Spinal cord (tissue), 10 donors: ENCODE data around the gene KCNS3. TPM values are rescaled to one million over a fixed set of nuclear protein-coding genes. Genes with fewer than 3 reads are reported as not detected.
A peak's percentile ranks its signal among the peaks of the same experiment; 100 is the strongest.

Source experiments
- DNase-seq, 6 donors: peaks; one replicate each; pipeline versions ENCODE4 v3.0.0 to v3.0.0-alpha.2; 2013 to 2015; ENCODE audit warnings: low spot score in 6 of 6, low read depth in 4 of 6
- H3K27ac ChIP-seq: one replicate; pipeline ENCODE4 v1.5.1; 2013; ENCODE audit warnings: low read depth, low read length, control low read depth
- H3K27me3 ChIP-seq: one replicate; pipeline ENCODE4 v1.6.1; 2013; ENCODE audit warnings: low read length; ENCODE audit not compliant: control insufficient read depth, insufficient read depth
- H3K36me3 ChIP-seq: one replicate; pipeline ENCODE4 v1.6.1; 2013; ENCODE audit warnings: low read length; ENCODE audit not compliant: control insufficient read depth, insufficient read depth
- H3K4me1 ChIP-seq: one replicate; pipeline ENCODE4 v1.6.1; 2013; ENCODE audit warnings: low read length; ENCODE audit not compliant: control insufficient read depth, insufficient read depth
- H3K4me3 ChIP-seq: one replicate; pipeline ENCODE4 v1.5.1; 2013; ENCODE audit warnings: low read depth, low read length, control low read depth
- H3K9me3 ChIP-seq: one replicate; pipeline ENCODE4 v1.6.1; 2013; ENCODE audit warnings: low read length; ENCODE audit not compliant: control insufficient read depth, insufficient read depth
- WGBS: methylation state at CpG from one replicate; pipeline ENCODE4 v1.1.5; 2013; ENCODE audit warnings: missing lambda C conversion rate; ENCODE audit not compliant: insufficient coverage; 5-methylcytosine and 5-hydroxymethylcytosine counted together
- polyA plus RNA-seq, 2 donors: library from polyadenylated mRNA; unstranded; fragments of 120-200 nt; gene quantifications; one replicate each; pipeline ENCODE4 v1.2.1, GENCODE V29; 2013; ENCODE audit not compliant: insufficient read length in 2 of 2
- total RNA-seq, 2 donors: library from RNA; depleted of rRNA in 1 of 2; stranded (reverse); fragments of 120-200 nt in 1 of 2; fragments of >200 nt in 1 of 2; gene quantifications; one replicate each; pipeline versions ENCODE4 v1.2.3 to v1.2.4, GENCODE V29; 2013 to 2014
- donor health status: healthy.

The KCNS3 gene
- total and polyA plus RNA-seq, 4 donors: 11.6 to 28.5 (median 21.5) TPM

GRCh38 chr2:17850151-17850550 is 28.3 kb upstream of the KCNS3 start:
- Histone ChIP-seq H3K9me3 (no peaks in the 10 kb centered on the region), H3K4me1 (peaks cover 3% of the 10 kb centered on the region), H3K27me3 (no peaks in the 10 kb centered on the region), H3K36me3 (no peaks in the 10 kb centered on the region), H3K27ac (no peak overlapping the region), H3K4me3 (no peak overlapping the region)
- DNase-seq: peak in 1 of 6 donors; percentile 44
- WGBS: 68% methylated on average over 4 of the region's 4 CpGs

GRCh38 chr2:17851731-17852585 is 26.5 kb upstream of the KCNS3 start:
- H3K4me1 ChIP-seq: peaks cover 3% of the 10 kb centered on the region
- no peaks in the 10 kb centered on the region for H3K9me3 ChIP-seq
- no peak overlapping the region for H3K27ac ChIP-seq
- H3K4me3 ChIP-seq: no peak overlapping the region
- peak; percentile 22 to 87 (median 38) for DNase-seq
- no peaks in the 10 kb centered on the region for H3K27me3 ChIP-seq
- 44% methylated on average over 9 of the region's 9 CpGs for WGBS
- no peaks in the 10 kb centered on the region for H3K36me3 ChIP-seq

DNA sequence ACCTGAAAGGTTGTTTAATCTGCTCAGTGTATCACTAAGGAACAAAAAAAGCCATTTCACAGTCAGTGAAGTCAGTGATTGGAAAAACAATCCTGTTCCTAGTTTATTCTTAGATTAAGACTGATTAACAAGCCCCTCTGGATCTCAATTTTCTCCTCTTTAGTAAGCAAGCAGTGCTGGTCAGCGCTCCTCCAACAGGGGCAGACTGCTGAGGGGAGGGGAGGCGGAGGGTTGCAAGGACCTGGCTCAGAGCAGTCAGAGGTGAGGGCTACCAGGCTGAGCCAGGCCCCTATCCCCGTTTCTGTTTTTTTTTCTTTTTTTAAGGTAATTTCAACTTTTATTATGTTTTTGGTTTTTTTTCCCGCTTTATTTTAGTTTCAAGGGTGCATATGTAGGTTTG is 24.7 kb upstream of the KCNS3 start:
- Histone ChIP-seq H3K9me3 (no peaks in the 10 kb centered on the region), H3K4me1 (peaks cover 3% of the 10 kb centered on the region), H3K4me3 (no peak overlapping the region), H3K27ac (no peak overlapping the region), H3K36me3 (no peaks in the 10 kb centered on the region), H3K27me3 (no peaks in the 10 kb centered on the region)
- WGBS: no CpG with 5 or more reads among the region's 4 CpGs
- DNase-seq: peak in 1 of 6 donors; percentile 3

GRCh38 chr2:17857021-17857420 is 21.4 kb upstream of the KCNS3 start:
- Histone ChIP-seq H3K4me3 (no peak overlapping the region), H3K9me3 (no peaks in the 10 kb centered on the region), H3K36me3 (no peaks in the 10 kb centered on the region), H3K4me1 (no peaks in the 10 kb centered on the region), H3K27ac (no peak overlapping the region), H3K27me3 (peaks cover 2% of the 10 kb centered on the region)
- WGBS: no CpG with 5 or more reads among the region's 3 CpGs
- no peak for DNase-seq

DNA sequence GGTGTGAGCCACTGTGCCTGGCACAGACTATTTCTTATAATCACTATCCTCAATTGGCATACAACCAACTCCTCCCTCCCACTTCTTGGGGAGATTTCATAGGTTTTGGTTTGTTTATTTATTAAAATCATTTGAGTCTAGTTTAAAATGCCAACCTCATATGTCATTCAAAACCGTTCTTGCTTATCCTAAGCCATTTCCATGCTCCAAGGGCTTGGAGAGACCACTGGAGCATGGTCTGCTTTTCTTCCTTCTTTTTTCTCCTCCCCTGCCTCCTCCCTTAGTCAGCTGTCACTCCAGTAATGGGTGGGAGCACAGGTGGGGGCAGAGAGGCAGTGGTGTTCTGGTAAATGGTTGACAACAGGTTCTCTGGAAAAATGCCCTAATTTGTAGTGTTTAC is 20.4 kb upstream of the KCNS3 start:
- no peak overlapping the region for H3K27ac ChIP-seq
- H3K36me3 ChIP-seq: no peaks in the 10 kb centered on the region
- DNase-seq: no peak
- peaks cover 2% of the 10 kb centered on the region for H3K27me3 ChIP-seq
- H3K9me3 ChIP-seq: no peaks in the 10 kb centered on the region
- no peaks in the 10 kb centered on the region for H3K4me1 ChIP-seq
- no peak overlapping the region for H3K4me3 ChIP-seq
- WGBS: no CpG with 5 or more reads among the region's 1 CpG

DNA sequence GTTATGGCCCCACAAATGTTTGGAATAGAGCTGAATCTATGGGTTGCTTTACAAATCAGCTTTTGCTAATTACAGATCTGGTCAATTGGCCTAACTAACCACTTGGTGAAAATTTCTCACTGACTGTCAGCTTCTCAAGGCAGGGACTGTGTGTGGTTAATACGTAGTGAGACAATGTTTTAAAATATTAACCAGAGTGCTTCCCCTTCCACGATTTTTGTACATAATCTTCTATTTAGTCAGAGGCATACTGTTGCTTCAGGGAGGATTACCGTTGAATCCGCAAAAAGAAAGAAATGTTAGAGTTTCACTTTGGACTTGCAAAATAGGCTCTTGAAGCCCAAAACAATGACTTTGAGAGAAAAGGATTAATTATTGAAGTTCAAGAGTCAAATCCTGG is 14.9 kb upstream of the KCNS3 start:
- Histone ChIP-seq H3K4me3 (no peak overlapping the region), H3K27me3 (peaks cover 2% of the 10 kb centered on the region), H3K27ac (no peak overlapping the region), H3K4me1 (no peaks in the 10 kb centered on the region), H3K36me3 (no peaks in the 10 kb centered on the region), H3K9me3 (no peaks in the 10 kb centered on the region)
- 100% methylated on average over 2 of the region's 4 CpGs for WGBS
- no peak for DNase-seq

GRCh38 chr2:17864676-17865075 is 13.8 kb upstream of the KCNS3 start:
- no CpG with 5 or more reads among the region's 1 CpG for WGBS
- Histone ChIP-seq H3K4me3 (no peak overlapping the region), H3K27ac (no peak overlapping the region), H3K27me3 (peaks cover 2% of the 10 kb centered on the region), H3K36me3 (no peaks in the 10 kb centered on the region), H3K4me1 (no peaks in the 10 kb centered on the region), H3K9me3 (no peaks in the 10 kb centered on the region)
- DNase-seq: no peak

DNA sequence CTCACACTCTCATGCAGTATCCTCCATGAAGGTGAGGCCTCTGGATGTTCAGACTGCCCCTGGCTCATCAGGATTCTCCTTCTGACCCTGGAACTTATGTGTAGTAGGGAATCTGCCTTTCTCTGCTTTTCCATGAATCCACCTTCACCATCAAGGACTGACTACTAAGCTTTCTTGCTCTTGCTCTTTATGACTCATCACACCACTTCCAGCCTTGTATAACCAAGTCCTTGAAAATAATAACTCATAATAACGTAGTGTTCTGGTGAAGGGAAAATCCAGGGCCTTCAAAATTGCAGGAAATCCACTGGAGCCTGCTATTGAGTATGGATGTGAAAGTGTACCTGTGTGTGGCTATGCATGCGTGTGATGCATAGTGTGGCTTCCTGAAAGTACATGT is 11.3 kb upstream of the KCNS3 start:
- Histone ChIP-seq H3K27me3 (no peaks in the 10 kb centered on the region), H3K36me3 (no peaks in the 10 kb centered on the region), H3K27ac (no peak overlapping the region), H3K9me3 (no peaks in the 10 kb centered on the region), H3K4me3 (no peak overlapping the region), H3K4me1 (no peaks in the 10 kb centered on the region)
- 100% methylated on average over 1 of the region's 2 CpGs for WGBS
- DNase-seq: no peak

DNA sequence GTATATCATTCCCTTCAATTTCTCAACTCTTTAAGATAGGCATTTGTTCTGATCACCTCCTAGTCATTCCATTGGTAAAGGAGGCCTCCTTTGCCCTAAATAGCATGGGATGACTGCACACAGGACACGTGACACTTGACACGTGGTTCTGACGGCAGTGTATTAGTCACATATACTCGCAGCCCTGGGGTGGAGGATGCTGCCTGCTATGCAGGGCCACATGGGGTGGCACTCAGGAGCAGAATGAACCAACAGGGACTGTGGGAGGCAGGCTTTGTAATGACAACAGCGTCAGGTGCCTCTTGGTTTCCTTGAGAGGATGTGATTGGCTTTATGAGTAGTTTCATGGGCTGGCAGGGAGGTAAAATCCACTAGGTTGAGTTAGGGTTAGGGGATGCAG is 9.3 kb upstream of the KCNS3 start:
- Histone ChIP-seq H3K4me1 (no peaks in the 10 kb centered on the region), H3K4me3 (no peak overlapping the region), H3K27ac (no peak overlapping the region), H3K9me3 (no peaks in the 10 kb centered on the region), H3K36me3 (no peaks in the 10 kb centered on the region), H3K27me3 (no peaks in the 10 kb centered on the region)
- 71% methylated on average over 5 of the region's 5 CpGs for WGBS
- no peak for DNase-seq

GRCh38 chr2:17871639-17872038 is 6.8 kb upstream of the KCNS3 start:
- Histone ChIP-seq H3K36me3 (no peaks in the 10 kb centered on the region), H3K27ac (no peak overlapping the region), H3K4me1 (no peaks in the 10 kb centered on the region), H3K9me3 (no peaks in the 10 kb centered on the region), H3K4me3 (no peak overlapping the region), H3K27me3 (peaks cover 8% of the 10 kb centered on the region)
- DNase-seq: no peak
- 100% methylated on average over 2 of the region's 5 CpGs for WGBS
